SK-N-SH (cell line): ENCODE results near the gene TULP4. TPM values are rescaled to one million over a fixed set of nuclear protein-coding genes. Genes with fewer than 3 reads are reported as not detected.

Experiments
- CTCF ChIA-PET: fragments of 300-600, 350-600 bp; formaldehyde crosslinking; extraction: SDS; loops from one replicate; lab custom pipeline; 2021; lab: Yijun Ruan, JAX
- POLR2A ChIA-PET: fragments of 350-600 bp; sonication (Branson Sonifier 250); formaldehyde crosslinking; extraction: SDS; loops from one replicate; lab custom pipeline; 2020; ENCODE audit warnings: antibody characterized with exemption, inconsistent platforms; lab: Yijun Ruan, JAX
- DNase-seq: peaks from one replicate; pipeline ENCODE4 v3.0.0; 2012
- H2AFZ ChIP-seq: fragments of 200-600 bp; sonication (generic); 2 replicates; pipeline ENCODE4 v1.8.1; 2016; ENCODE audit warnings: antibody characterized with exemption, mild to moderate bottlenecking, low read depth
- H3F3A ChIP-seq: fragments of 200-600 bp; sonication (generic); replicated peaks from 2 replicates; pipeline ENCODE3; 2016; ENCODE audit warnings: antibody characterized with exemption, mild to moderate bottlenecking; ENCODE audit not compliant: insufficient read depth
- H3K27ac ChIP-seq, 2 experiments: fragments of 200-500 bp in 1 of 2; fragments of 200-600 bp in 1 of 2; sonication (Bioruptor generic) in 1 of 2; sonication (generic), shearing (Covaris generic) in 1 of 2; 2 replicates each; pipeline versions ENCODE4 v1.5.1 to v1.6.1; 2014 to 2016; ENCODE audit warnings: low read depth in 2 of 2, inconsistent platforms in 1 of 2, low read length in 1 of 2, mild to moderate bottlenecking in 1 of 2, mixed read lengths in 1 of 2
- H3K27me3 ChIP-seq: fragments of 200-600 bp; sonication (generic), shearing (Covaris generic); 2 replicates; pipeline ENCODE4 v1.6.1; 2016; ENCODE audit warnings: mixed run types; ENCODE audit not compliant: insufficient read depth
- H3K36me3 ChIP-seq, 2 experiments: fragments of 200-500 bp in 1 of 2; fragments of 200-600 bp in 1 of 2; sonication (Bioruptor generic) in 1 of 2; sonication (generic) in 1 of 2; replicated peaks in 1 of 2; 2 replicates each; pipeline versions ENCODE3 to v1.5.1; 2014 to 2016; ENCODE audit warnings: low read length in 1 of 2, mild to moderate bottlenecking in 1 of 2; ENCODE audit not compliant: insufficient read depth in 2 of 2, control insufficient read depth in 1 of 2
- H3K4me1 ChIP-seq, 2 experiments: fragments of 200-500 bp in 1 of 2; fragments of 200-600 bp in 1 of 2; sonication (Bioruptor generic) in 1 of 2; sonication (generic), shearing (Covaris generic) in 1 of 2; 2 replicates each; pipeline versions ENCODE4 v1.5.1 to v1.6.1; 2014 to 2016; ENCODE audit warnings: low read depth in 1 of 2, low read length in 1 of 2, mixed run types in 1 of 2; ENCODE audit not compliant: insufficient read depth in 2 of 2, control insufficient read depth in 1 of 2
- H3K4me2 ChIP-seq: fragments of 200-600 bp; sonication (generic), shearing (Covaris generic); 2 replicates; pipeline ENCODE4 v1.6.1; 2017; ENCODE audit warnings: mixed run types
- H3K4me3 ChIP-seq, 2 experiments: fragments of 200-500 bp in 1 of 2; fragments of 200-600 bp in 1 of 2; sonication (Bioruptor generic) in 1 of 2; sonication (generic), shearing (Covaris generic) in 1 of 2; 2 replicates each; pipeline versions ENCODE4 v1.5.1 to v1.8.1; 2014 to 2016; ENCODE audit warnings: low read depth in 2 of 2, inconsistent platforms in 1 of 2, low read length in 1 of 2, mild to moderate bottlenecking in 1 of 2, mixed read lengths in 1 of 2, moderate library complexity in 1 of 2
- H3K79me2 ChIP-seq: fragments of 200-600 bp; sonication (generic); 2 replicates; pipeline ENCODE4 v1.8.1; 2017; ENCODE audit warnings: mild to moderate bottlenecking; ENCODE audit not compliant: insufficient read depth
- H3K9ac ChIP-seq: fragments of 200-600 bp; sonication (generic); 2 replicates; pipeline ENCODE4 v1.6.1; 2017; ENCODE audit warnings: mixed run types
- H3K9me2 ChIP-seq: fragments of 200-600 bp; sonication (generic); 2 replicates; pipeline ENCODE4 v1.6.1; 2017; ENCODE audit warnings: mixed run types
- H3K9me3 ChIP-seq: fragments of 200-600 bp; sonication (generic); 2 replicates; pipeline ENCODE4 v1.6.1; 2017; ENCODE audit warnings: mixed run types, mild to moderate bottlenecking, moderate library complexity
- H4K20me1 ChIP-seq: fragments of 200-600 bp; sonication (generic); 2 replicates; pipeline ENCODE4 v1.6.1; 2017; ENCODE audit warnings: mild to moderate bottlenecking, mixed run types; ENCODE audit not compliant: insufficient read depth
- CHD2 ChIP-seq: fragments of 150-350 bp; IDR thresholded peaks from 2 replicates; pipeline ENCODE4 v1.6.1; 2018; ENCODE audit warnings: low read length; ENCODE audit not compliant: partially characterized antibody
- ELF1 ChIP-seq: IDR thresholded peaks from 2 replicates; pipeline ENCODE4 v1.4.0; 2012
- EP300 ChIP-seq, 2 experiments: IDR thresholded peaks; 2 replicates each; pipeline versions ENCODE4 v1.4.0 to v1.6.1; 2012; ENCODE audit warnings: borderline replicate concordance in 1 of 2, low read depth in 1 of 2, low read length in 1 of 2
- EZH2phosphoT487 ChIP-seq: fragments of 200-600 bp; sonication (generic); IDR thresholded peaks from 2 replicates; pipeline ENCODE4 v1.6.1; 2017; ENCODE audit warnings: low read depth, mixed run types, mild to moderate bottlenecking, antibody characterized with exemption, moderate library complexity, borderline replicate concordance
- FOSL2 ChIP-seq: IDR thresholded peaks from 2 replicates; pipeline ENCODE4 v1.4.0; 2012; ENCODE audit warnings: low read depth, mild to moderate bottlenecking, moderate library complexity, borderline replicate concordance
- FOXM1 ChIP-seq: IDR thresholded peaks from 2 replicates; pipeline ENCODE4 v1.4.0; 2012; ENCODE audit warnings: low read depth, mild to moderate bottlenecking
- GABPA ChIP-seq: IDR thresholded peaks from 2 replicates; pipeline ENCODE4 v1.4.0; 2012; ENCODE audit warnings: low read depth, mild to moderate bottlenecking
- GATA2 ChIP-seq: sonication (generic); formaldehyde crosslinking; IDR thresholded peaks from 2 replicates; pipeline ENCODE4 v1.5.0; 2020; ENCODE audit warnings: mild to moderate bottlenecking, missing genetic modification reagents
- IRF3 ChIP-seq: fragments of 150-350 bp; IDR thresholded peaks from 2 replicates; pipeline ENCODE4 v1.6.1; 2016; ENCODE audit warnings: mild to moderate bottlenecking, low read depth, low read length
- NRF1 ChIP-seq: IDR thresholded peaks from 2 replicates; pipeline ENCODE4 v1.6.1; 2012; ENCODE audit warnings: low read depth, mild to moderate bottlenecking, low read length
- PBX3 ChIP-seq: IDR thresholded peaks from 2 replicates; pipeline ENCODE4; 2012
- POLR2AphosphoS5 ChIP-seq: IDR thresholded peaks from 2 replicates; pipeline ENCODE4 v1.6.1; 2012; ENCODE audit warnings: low read depth, low read length
- RXRA ChIP-seq: IDR thresholded peaks from 2 replicates; pipeline ENCODE4 v1.4.0; 2012; ENCODE audit warnings: low read depth, mild to moderate bottlenecking, borderline replicate concordance
- SMC3 ChIP-seq: IDR thresholded peaks from 2 replicates; pipeline ENCODE4 v1.6.1; 2012; ENCODE audit warnings: low read depth, low read length, improper control_type of control experiment
- TAF1 ChIP-seq: IDR thresholded peaks from 2 replicates; pipeline ENCODE4 v1.6.1; 2012; ENCODE audit warnings: low read depth, mild to moderate bottlenecking, low read length, moderate library complexity, borderline replicate concordance
- USF2 ChIP-seq: fragments of 150-350 bp; IDR thresholded peaks from 2 replicates; pipeline ENCODE4 v1.6.1; 2017; ENCODE audit warnings: antibody characterized with exemption, low read length, low read depth, borderline replicate concordance
- YY1 ChIP-seq: IDR thresholded peaks from 2 replicates; pipeline ENCODE4 v1.4.0; 2012; ENCODE audit warnings: low read depth, mild to moderate bottlenecking
- ZBTB33 ChIP-seq: IDR thresholded peaks from 2 replicates; pipeline ENCODE4 v1.4.0; 2012; ENCODE audit warnings: low read depth, borderline replicate concordance
- WGBS: methylation state at CpG from one replicate; pipeline ENCODE4 v1.1.6; 2017; ENCODE audit warnings: low lambda C conversion rate; 5-methylcytosine and 5-hydroxymethylcytosine counted together
- polyA plus RNA-seq, 3 experiments: library from polyadenylated mRNA; depleted of rRNA; stranded (reverse); fragments of >200 nt; gene quantifications; 2 replicates each; pipeline ENCODE4 v1.2.3, GENCODE V29; 2012

TULP4 gene
- polyA plus RNA-seq, 1 of the 3 experiments (the other 2 are of a cell fraction): 5.9 TPM

GRCh38 chr6:158552796-158553138 is 240.5 kb downstream of the TULP4 start:
- POLR2A ChIA-PET: no interaction called here
- Histone ChIP-seq H3K4me1 (no peaks in the 10 kb centered on the region), H3K9ac (no peak overlapping the region), H4K20me1 (no peaks in the 10 kb centered on the region), H2AFZ (no peak overlapping the region), H3K36me3 (no peaks in the 10 kb centered on the region), H3F3A (no peaks in the 10 kb centered on the region), H3K9me3 (no peaks in the 10 kb centered on the region), H3K27me3 (no peaks in the 10 kb centered on the region), H3K4me3 (no peak overlapping the region), H3K4me2 (no peak overlapping the region), H3K27ac (no peak overlapping the region), H3K9me2 (no peaks in the 10 kb centered on the region), H3K79me2 (no peaks in the 10 kb centered on the region)
- DNase-seq: no peak
- 91% methylated on average over 5 of the region's 5 CpGs for WGBS
- TF ChIP-seq NRF1: no peak
- TF ChIP-seq EP300 (IDR thresholded peaks at IDR 0.05; ENCODE audit: borderline replicate concordance in 1 of 2, low read depth in 1 of 2, low read length in 1 of 2): no peak
- no peak for TF ChIP-seq EZH2phosphoT487
- TF ChIP-seq CHD2: no peak
- TF ChIP-seq FOXM1: no peak
- TF ChIP-seq USF2: no peak
- TF ChIP-seq TAF1: no peak
- TF ChIP-seq ZBTB33: no peak
- TF ChIP-seq POLR2AphosphoS5: no peak
- no peak for TF ChIP-seq FOSL2
- TF ChIP-seq GABPA: no peak
- no peak for TF ChIP-seq GATA2
- TF ChIP-seq RXRA: no peak
- TF ChIP-seq IRF3: no peak
- TF ChIP-seq SMC3: no peak
- TF ChIP-seq PBX3: no peak
- no peak for TF ChIP-seq YY1
- TF ChIP-seq ELF1: no peak
- CTCF ChIA-PET: interaction anchor here (0.9 to 4.2 kb wide), 4 partner anchors 16 to 339 kb away, joined by 3 to 14 read pairs (median 4); no protein-coding TSS in a partner anchor
